H9 (cell line): ENCODE measurements around the gene SH3PXD2B. TPM values are rescaled to one million over a fixed set of nuclear protein-coding genes. Genes with fewer than 3 reads are reported as not detected.
A peak's percentile ranks its signal among the peaks of the same experiment; 100 is the strongest.

ENCODE experiments used
- DNase-seq: peaks from one replicate; pipeline ENCODE4 v3.0.0-alpha.2; 2017
- H2AFZ ChIP-seq: one replicate; pipeline ENCODE4 v1.6.1; 2013; ENCODE audit warnings: mild to moderate bottlenecking, low read length, control low read depth, moderate library complexity
- H2AK5ac ChIP-seq: 2 replicates; pipeline ENCODE4 v1.6.1; 2013; ENCODE audit warnings: low read length, control low read depth, mixed read lengths; ENCODE audit not compliant: insufficient read length
- H2BK120ac ChIP-seq: one replicate; pipeline ENCODE4 v1.6.1; 2013; ENCODE audit warnings: low read depth, mild to moderate bottlenecking, low read length, control low read depth, inconsistent platforms; ENCODE audit not compliant: poor library complexity, severe bottlenecking
- H2BK12ac ChIP-seq: 2 replicates; pipeline ENCODE4 v1.6.1; 2013; ENCODE audit warnings: low read length, control low read depth, mixed read lengths, low read depth; ENCODE audit not compliant: insufficient read length
- H2BK15ac ChIP-seq: 2 replicates; pipeline ENCODE4 v1.6.1; 2013; ENCODE audit warnings: low read depth, low read length, control low read depth
- H2BK20ac ChIP-seq: one replicate; pipeline ENCODE4 v1.6.1; 2013; ENCODE audit warnings: low read depth, mild to moderate bottlenecking, low read length, control low read depth, inconsistent platforms; ENCODE audit not compliant: poor library complexity, severe bottlenecking
- H2BK5ac ChIP-seq: 2 replicates; pipeline ENCODE4 v1.6.1; 2013; ENCODE audit warnings: low read length, control low read depth, mixed read lengths; ENCODE audit not compliant: insufficient read length
- H3K14ac ChIP-seq: 2 replicates; pipeline ENCODE4 v1.6.1; 2013; ENCODE audit warnings: low read length, control low read depth; ENCODE audit not compliant: insufficient read depth
- H3K18ac ChIP-seq: 2 replicates; pipeline ENCODE4 v1.6.1; 2013; ENCODE audit warnings: low read depth, mild to moderate bottlenecking, mixed read lengths, low read length, control low read depth; ENCODE audit not compliant: insufficient read length
- H3K23ac ChIP-seq: 2 replicates; pipeline ENCODE4 v1.6.1; 2013; ENCODE audit warnings: low read length, control low read depth, mixed read lengths, low read depth; ENCODE audit not compliant: insufficient read length
- H3K23me2 ChIP-seq: 2 replicates; pipeline ENCODE4 v1.6.1; 2013; ENCODE audit warnings: low read depth, mild to moderate bottlenecking, mixed read lengths, low read length, control low read depth; ENCODE audit not compliant: insufficient read length, poor library complexity, severe bottlenecking
- H3K27ac ChIP-seq: 2 replicates; pipeline ENCODE4 v1.5.1; 2013; ENCODE audit warnings: low read length, control low read depth, mixed read lengths, low read depth; ENCODE audit not compliant: insufficient read length
- H3K27me3 ChIP-seq: 2 replicates; pipeline ENCODE4 v1.6.1; 2013; ENCODE audit warnings: low read length, control low read depth, inconsistent platforms; ENCODE audit not compliant: insufficient read depth
- H3K4ac ChIP-seq: 2 replicates; pipeline ENCODE4 v1.6.1; 2013; ENCODE audit warnings: low read depth, mild to moderate bottlenecking, control low read depth, inconsistent platforms, low read length, moderate library complexity
- H3K4me1 ChIP-seq: 2 replicates; pipeline ENCODE4 v1.6.1; 2013; ENCODE audit warnings: low read length, control low read depth, inconsistent platforms; ENCODE audit not compliant: insufficient read depth
- H3K4me2 ChIP-seq: 2 replicates; pipeline ENCODE4 v1.6.1; 2013; ENCODE audit warnings: low read length, control low read depth, mixed read lengths; ENCODE audit not compliant: insufficient read length, insufficient read depth
- H3K56ac ChIP-seq: 2 replicates; pipeline ENCODE4 v1.6.1; 2013; ENCODE audit warnings: low read depth, mild to moderate bottlenecking, mixed read lengths, low read length, control low read depth; ENCODE audit not compliant: insufficient read length
- H3K79me1 ChIP-seq: 2 replicates; pipeline ENCODE4 v1.6.1; 2013; ENCODE audit warnings: low read depth, mild to moderate bottlenecking, moderate library complexity, low read length, control low read depth, inconsistent platforms; ENCODE audit not compliant: insufficient read depth, poor library complexity, severe bottlenecking
- H3K79me2 ChIP-seq: 2 replicates; pipeline ENCODE4 v1.6.1; 2013; ENCODE audit warnings: low read length, control low read depth, inconsistent platforms; ENCODE audit not compliant: insufficient read depth
- H3K9ac ChIP-seq: 2 replicates; pipeline ENCODE4 v1.6.1; 2013; ENCODE audit warnings: low read length, control low read depth, mixed read lengths; ENCODE audit not compliant: insufficient read length; ENCODE audit errors: extremely low read depth
- H3K9me3 ChIP-seq: one replicate; pipeline ENCODE4 v1.6.1; 2013; ENCODE audit warnings: low read depth, low read length, inconsistent platforms; ENCODE audit not compliant: control insufficient read depth
- H3T11ph ChIP-seq: one replicate; pipeline ENCODE4 v1.6.1; 2013; ENCODE audit warnings: mild to moderate bottlenecking, low read length, control low read depth, inconsistent platforms
- H4K20me1 ChIP-seq: one replicate; pipeline ENCODE4 v1.6.1; 2013; ENCODE audit not compliant: control insufficient read depth, insufficient read length, insufficient read depth
- H4K5ac ChIP-seq: 2 replicates; pipeline ENCODE4 v1.6.1; 2013; ENCODE audit warnings: low read depth, mild to moderate bottlenecking, mixed read lengths, low read length, control low read depth; ENCODE audit not compliant: insufficient read length
- H4K8ac ChIP-seq: replicated peaks from 2 replicates; pipeline ENCODE4 v1.6.1; 2013; ENCODE audit warnings: low read length, control low read depth, mixed read lengths, low read depth; ENCODE audit not compliant: insufficient read length
- H4K91ac ChIP-seq: 2 replicates; pipeline ENCODE4 v1.6.1; 2013; ENCODE audit warnings: low read depth, mild to moderate bottlenecking, moderate library complexity, mixed read lengths, low read length, control low read depth; ENCODE audit not compliant: insufficient read length
- H3K27ac Mint-ChIP-seq, 3 experiments: 2 replicates in 2 of 3; 3 replicates in 1 of 3; pipeline ENCODE4 v1.8.0; 2020 to 2021; ENCODE audit warnings: mixed read lengths in 3 of 3, mild to moderate bottlenecking in 1 of 3, moderate library complexity in 1 of 3
- H3K27me3 Mint-ChIP-seq: 2 replicates; pipeline ENCODE4 v1.8.0; 2021; ENCODE audit warnings: low read depth, mild to moderate bottlenecking, moderate library complexity, mixed read lengths
- H3K36me3 Mint-ChIP-seq, 3 experiments: 2 replicates in 2 of 3; 3 replicates in 1 of 3; pipeline ENCODE4 v1.8.0; 2020 to 2021; ENCODE audit warnings: low read depth in 3 of 3, mixed read lengths in 3 of 3; ENCODE audit not compliant: insufficient read depth in 1 of 3
- H3K4me1 Mint-ChIP-seq, 2 experiments: 2 replicates each; pipeline ENCODE4 v1.8.0; 2020; ENCODE audit warnings: mixed read lengths in 2 of 2
- H3K4me3 Mint-ChIP-seq, 2 experiments: 2 replicates in 1 of 2; 3 replicates in 1 of 2; pipeline ENCODE4 v1.8.0; 2020 to 2021; ENCODE audit warnings: mild to moderate bottlenecking in 2 of 2, mixed read lengths in 2 of 2, moderate library complexity in 1 of 2
- H3K9me3 Mint-ChIP-seq, 2 experiments: 2 replicates in 1 of 2; 3 replicates in 1 of 2; pipeline ENCODE4 v1.8.0; 2020; ENCODE audit warnings: mild to moderate bottlenecking in 2 of 2, mixed read lengths in 2 of 2, moderate library complexity in 1 of 2
- WGBS: extraction: QIAGEN DNeasy Blood & Tissue Kit; methylation state at CpG from one replicate; pipeline ENCODE4 v1.1.7; 2013; ENCODE audit warnings: missing lambda C conversion rate, low lambda C conversion rate, mixed read lengths; ENCODE audit not compliant: insufficient read length; ENCODE audit errors: extremely low coverage; 5-methylcytosine and 5-hydroxymethylcytosine counted together
- total RNA-seq: library from RNA; stranded (reverse); gene quantifications from 2 replicates; pipeline ENCODE4 v1.2.1, GENCODE V29; 2021
- TF ChIP-seq, protein P1 (sequence below): fragments of 200-600 bp; sonication (generic); conservative IDR thresholded peaks from 3 replicates; pipeline ENCODE4 v1.8.0; 2021; ENCODE audit warnings: antibody characterized with exemption, mild to moderate bottlenecking

The SH3PXD2B gene
- total RNA-seq, 1 experiment from 2014 or later: 49.0 TPM

DNA sequence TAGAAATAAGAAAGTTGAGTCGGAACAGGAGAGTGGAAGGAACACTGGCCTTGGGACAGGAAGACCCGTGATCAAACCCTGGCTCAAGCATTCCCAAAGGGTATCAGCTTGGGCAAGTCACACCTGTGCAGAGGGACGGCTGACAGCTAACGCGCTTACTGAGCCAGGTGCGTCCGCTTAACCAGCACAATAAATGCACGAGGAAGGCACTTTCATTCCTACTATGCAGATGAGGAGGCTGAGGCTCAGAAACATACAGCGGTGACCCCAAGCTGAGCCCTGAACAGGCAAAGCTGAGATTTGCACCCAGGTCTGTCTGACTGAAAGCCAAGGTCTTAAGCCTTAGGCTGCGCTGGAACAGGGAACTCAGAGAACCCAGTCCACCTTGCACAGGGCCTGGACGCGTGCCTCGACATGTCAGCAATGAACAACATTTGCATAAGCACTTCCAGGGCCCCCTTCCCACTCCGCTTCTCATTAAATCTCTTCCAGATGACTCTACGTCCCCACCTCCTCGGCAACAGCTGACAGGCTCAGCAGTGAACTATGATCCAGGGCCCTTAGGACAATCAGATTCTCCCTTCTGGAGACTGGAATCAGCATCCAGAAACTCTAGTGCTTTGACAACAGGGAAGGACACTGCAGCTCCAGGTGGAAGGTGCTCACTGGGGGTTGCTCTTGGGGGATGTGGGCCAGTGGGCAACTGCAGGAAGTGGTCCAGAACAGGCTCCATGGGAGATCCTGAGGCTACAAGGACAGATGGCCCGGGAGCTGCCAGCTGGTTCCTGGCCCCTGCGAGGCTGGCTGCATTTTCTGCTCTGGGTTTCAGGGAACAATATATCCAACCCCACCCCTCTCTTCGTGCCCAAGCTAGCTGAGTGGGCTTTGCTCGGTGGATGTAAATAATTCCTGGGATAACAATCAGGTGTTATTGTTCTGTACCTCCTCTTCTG, 35.2 kb downstream of the SH3PXD2B start:
- H3K4me3 Mint-ChIP-seq: no peak overlapping the region
- Histone ChIP-seq H3K18ac (no peak overlapping the region), H3K4ac (no peak overlapping the region), H3K4me2 (no peak overlapping the region), H4K91ac (no peak overlapping the region), H2AK5ac (no peak overlapping the region), H3K27ac (no peak overlapping the region), H3K23me2 (no peaks in the 10 kb centered on the region), H4K8ac (no peak overlapping the region), H2BK12ac (no peak overlapping the region), H3T11ph (no peak overlapping the region), H3K79me1 (no peaks in the 10 kb centered on the region), H3K14ac (no peak overlapping the region; the same call in 1 of the 2 replicates), H3K4me1 (no peaks in the 10 kb centered on the region), H2BK15ac (no peak overlapping the region), H4K20me1 (peaks cover 5% of the 10 kb centered on the region), H3K27me3 (no peaks in the 10 kb centered on the region), H3K9me3 (no peaks in the 10 kb centered on the region), H3K56ac (no peak overlapping the region), H2BK120ac (no peak overlapping the region), H3K23ac (no peak overlapping the region), H3K79me2 (no peaks in the 10 kb centered on the region), H2BK20ac (no peak overlapping the region), H3K9ac (no peak overlapping the region), H4K5ac (no peak overlapping the region), H2BK5ac (no peak overlapping the region), H2AFZ (no peak overlapping the region)
- no peaks in the 10 kb centered on the region for H3K27me3 Mint-ChIP-seq
- TF ChIP-seq, protein P1, sequence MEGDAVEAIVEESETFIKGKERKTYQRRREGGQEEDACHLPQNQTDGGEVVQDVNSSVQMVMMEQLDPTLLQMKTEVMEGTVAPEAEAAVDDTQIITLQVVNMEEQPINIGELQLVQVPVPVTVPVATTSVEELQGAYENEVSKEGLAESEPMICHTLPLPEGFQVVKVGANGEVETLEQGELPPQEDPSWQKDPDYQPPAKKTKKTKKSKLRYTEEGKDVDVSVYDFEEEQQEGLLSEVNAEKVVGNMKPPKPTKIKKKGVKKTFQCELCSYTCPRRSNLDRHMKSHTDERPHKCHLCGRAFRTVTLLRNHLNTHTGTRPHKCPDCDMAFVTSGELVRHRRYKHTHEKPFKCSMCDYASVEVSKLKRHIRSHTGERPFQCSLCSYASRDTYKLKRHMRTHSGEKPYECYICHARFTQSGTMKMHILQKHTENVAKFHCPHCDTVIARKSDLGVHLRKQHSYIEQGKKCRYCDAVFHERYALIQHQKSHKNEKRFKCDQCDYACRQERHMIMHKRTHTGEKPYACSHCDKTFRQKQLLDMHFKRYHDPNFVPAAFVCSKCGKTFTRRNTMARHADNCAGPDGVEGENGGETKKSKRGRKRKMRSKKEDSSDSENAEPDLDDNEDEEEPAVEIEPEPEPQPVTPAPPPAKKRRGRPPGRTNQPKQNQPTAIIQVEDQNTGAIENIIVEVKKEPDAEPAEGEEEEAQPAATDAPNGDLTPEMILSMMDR: no peak
- WGBS: no CpG with 5 or more reads among the region's 20 CpGs
- H3K27ac Mint-ChIP-seq: peak overlapping the region in 1 of 3 experiments; percentile 36; a peak in 3 of 7 replicates
- peaks cover 6 to 13% of the 10 kb centered on the region in 2 experiments for H3K4me1 Mint-ChIP-seq
- no peaks in the 10 kb centered on the region for H3K9me3 Mint-ChIP-seq
- DNase-seq: no peak
- H3K36me3 Mint-ChIP-seq: peaks cover 22 to 50% (median 41%) of the 10 kb centered on the region in 3 experiments; a peak in 6 of 7 replicates
